Bronchial epithelial cell (primary cell): ENCODE results near the gene KCNK10. TPM values are rescaled to one million over a fixed set of nuclear protein-coding genes. Genes with fewer than 3 reads are reported as not detected.

Source experiments
- DNase-seq: peaks from one replicate; pipeline ENCODE4 v3.0.0-alpha.2; 2010; ENCODE audit warnings: low read depth
- FAIRE-seq: peaks from 2 replicates; lab custom pipeline; 2011; peaks lifted over from hg19 to GRCh38; lab: Jason Lieb, UNC
- H3K27me3 ChIP-seq: 2 replicates; pipeline ENCODE4 v1.5.1; 2011; ENCODE audit warnings: low read length; ENCODE audit not compliant: control insufficient read depth, insufficient read depth
- H3K36me3 ChIP-seq: 2 replicates; pipeline ENCODE4 v1.5.1; 2011; ENCODE audit warnings: low read length; ENCODE audit not compliant: control insufficient read depth, insufficient read depth
- H3K4me3 ChIP-seq: 2 replicates; pipeline ENCODE4 v1.5.1; 2011; ENCODE audit warnings: mild to moderate bottlenecking, low read depth, low read length, control low read depth
- total RNA-seq: library from RNA; depleted of rRNA; stranded (reverse); fragments of >200 nt; gene quantifications from 2 replicates; pipeline ENCODE4 v1.2.1, GENCODE V29; 2014
- TF ChIP-seq, protein P1 (sequence below): IDR thresholded peaks from 2 replicates; pipeline ENCODE4 v1.5.1; 2011; ENCODE audit warnings: mild to moderate bottlenecking, moderate library complexity, low read length, control low read depth, inconsistent platforms; ENCODE audit not compliant: insufficient read depth, severe bottlenecking

KCNK10 gene
- total RNA-seq, 1 donor from 2014 or later: not detected

DNA sequence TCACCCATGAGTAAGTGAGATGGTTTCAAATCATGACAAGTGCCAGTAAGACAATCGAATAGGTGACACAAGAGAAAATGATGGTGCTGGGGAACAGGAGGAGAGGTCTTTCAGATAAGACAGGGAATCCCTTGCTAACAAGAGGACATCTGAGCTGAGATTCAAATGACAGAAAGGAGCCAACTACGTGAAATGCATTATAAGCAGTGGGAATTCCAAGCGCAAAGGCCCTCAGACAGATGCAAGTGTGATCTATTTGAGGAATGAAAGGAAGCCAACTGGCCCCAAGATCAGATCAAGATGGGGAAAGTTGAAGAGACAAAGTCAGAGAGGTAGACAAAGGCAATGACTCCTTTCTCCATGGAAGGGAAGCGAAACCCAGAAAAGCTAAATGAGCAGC lies 4.7 kb downstream of the KCNK10 start:
- no peak for DNase-seq
- TF ChIP-seq, protein P1, sequence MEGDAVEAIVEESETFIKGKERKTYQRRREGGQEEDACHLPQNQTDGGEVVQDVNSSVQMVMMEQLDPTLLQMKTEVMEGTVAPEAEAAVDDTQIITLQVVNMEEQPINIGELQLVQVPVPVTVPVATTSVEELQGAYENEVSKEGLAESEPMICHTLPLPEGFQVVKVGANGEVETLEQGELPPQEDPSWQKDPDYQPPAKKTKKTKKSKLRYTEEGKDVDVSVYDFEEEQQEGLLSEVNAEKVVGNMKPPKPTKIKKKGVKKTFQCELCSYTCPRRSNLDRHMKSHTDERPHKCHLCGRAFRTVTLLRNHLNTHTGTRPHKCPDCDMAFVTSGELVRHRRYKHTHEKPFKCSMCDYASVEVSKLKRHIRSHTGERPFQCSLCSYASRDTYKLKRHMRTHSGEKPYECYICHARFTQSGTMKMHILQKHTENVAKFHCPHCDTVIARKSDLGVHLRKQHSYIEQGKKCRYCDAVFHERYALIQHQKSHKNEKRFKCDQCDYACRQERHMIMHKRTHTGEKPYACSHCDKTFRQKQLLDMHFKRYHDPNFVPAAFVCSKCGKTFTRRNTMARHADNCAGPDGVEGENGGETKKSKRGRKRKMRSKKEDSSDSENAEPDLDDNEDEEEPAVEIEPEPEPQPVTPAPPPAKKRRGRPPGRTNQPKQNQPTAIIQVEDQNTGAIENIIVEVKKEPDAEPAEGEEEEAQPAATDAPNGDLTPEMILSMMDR: no peak
- H3K4me3 ChIP-seq: no peak overlapping the region
- peaks cover 14% of the 10 kb centered on the region for H3K27me3 ChIP-seq
- H3K36me3 ChIP-seq: no peaks in the 10 kb centered on the region
- FAIRE-seq: no peak

GRCh38 chr14:88316521-88316920 lies 6.5 kb downstream of the KCNK10 start:
- Histone ChIP-seq H3K36me3 (no peaks in the 10 kb centered on the region), H3K4me3 (no peak overlapping the region), H3K27me3 (peaks cover 2% of the 10 kb centered on the region)
- TF ChIP-seq, protein P1: no peak
- no peak for FAIRE-seq
- DNase-seq: no peak

DNA sequence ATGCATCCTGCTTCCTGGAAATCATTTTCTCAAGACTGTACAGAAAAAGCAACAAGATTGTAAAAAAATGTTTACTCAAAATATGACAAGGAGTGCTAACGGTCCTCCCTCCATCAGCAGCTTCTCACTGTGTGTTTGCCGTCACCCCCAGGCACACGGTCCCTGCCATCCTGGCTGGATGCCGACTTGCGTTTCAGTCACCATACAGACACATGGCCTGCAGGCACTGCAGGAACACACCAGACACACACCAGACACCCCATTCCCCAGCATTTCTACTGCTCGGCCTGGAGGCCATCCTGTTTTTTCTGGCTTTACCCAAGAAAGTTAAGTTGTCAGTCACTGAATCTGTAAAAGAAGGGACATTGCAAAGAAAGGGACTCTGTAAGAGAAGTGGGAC lies 10.8 kb downstream of the KCNK10 start:
- no peaks in the 10 kb centered on the region for H3K36me3 ChIP-seq
- H3K4me3 ChIP-seq: no peak overlapping the region
- DNase-seq (no peak), FAIRE-seq (no peak)
- H3K27me3 ChIP-seq: no peaks in the 10 kb centered on the region
- TF ChIP-seq, protein P1: no peak

- Histone ChIP-seq H3K36me3 (no peaks in the 10 kb centered on the region), H3K4me3 (no peak overlapping the region), H3K27me3 (no peaks in the 10 kb centered on the region)
- DNase-seq (no peak), FAIRE-seq (no peak)
- TF ChIP-seq, protein P1: no peak
These were observed 11.3 kb downstream of the KCNK10 start for GRCh38 chr14:88311780-88312179.

DNA sequence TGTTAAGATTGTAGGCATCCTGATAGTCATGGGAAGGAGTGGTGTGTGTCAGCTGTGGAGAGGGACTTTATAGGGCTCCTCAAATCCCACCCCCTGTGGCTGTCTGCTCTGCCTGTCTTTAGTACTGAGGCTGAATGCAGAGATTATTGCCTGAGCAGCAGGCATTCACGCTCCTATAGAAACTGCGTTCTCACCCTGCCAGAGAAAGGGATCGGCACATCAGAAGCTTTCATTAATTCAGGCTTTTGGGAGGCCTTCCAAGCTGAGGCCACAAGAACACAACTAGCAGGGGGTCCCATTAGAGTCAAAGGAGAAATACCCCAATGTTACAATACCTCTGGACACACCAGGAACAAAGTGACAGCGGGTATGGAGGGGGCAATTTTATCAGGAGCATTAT lies 12.6 kb downstream of the KCNK10 start:
- Histone ChIP-seq H3K27me3 (no peaks in the 10 kb centered on the region), H3K36me3 (no peaks in the 10 kb centered on the region), H3K4me3 (no peak overlapping the region)
- FAIRE-seq (no peak), DNase-seq (no peak)
- TF ChIP-seq, protein P1: no peak

DNA sequence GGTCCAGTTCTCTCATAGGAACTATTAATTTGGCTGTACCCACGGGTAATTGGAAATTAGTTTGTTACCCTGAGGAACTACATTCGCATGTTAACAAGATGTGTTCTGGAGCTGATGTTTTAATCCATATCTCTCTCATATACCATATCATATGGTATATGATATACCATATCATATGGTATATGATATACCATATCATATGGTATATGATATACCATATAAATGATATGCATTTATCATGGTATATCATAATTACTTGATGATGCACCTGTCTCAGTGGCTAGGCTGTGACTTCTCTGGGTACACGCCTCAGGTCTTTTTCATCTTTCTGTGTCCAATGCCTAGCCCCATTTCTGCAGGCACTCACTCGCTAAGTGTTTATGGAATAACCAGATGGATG lies 13.0 kb downstream of the KCNK10 start:
- Histone ChIP-seq H3K4me3 (no peak overlapping the region), H3K27me3 (no peaks in the 10 kb centered on the region), H3K36me3 (no peaks in the 10 kb centered on the region)
- FAIRE-seq: no peak
- TF ChIP-seq, protein P1: no peak
- DNase-seq: no peak
